ENCODE results near the gene ATP6V0A4.
"Not testable (repeated sequence)": the region's sequence is repeated elsewhere in the genome, so short reads cannot be mapped to it uniquely, and the experiment has no call there.

The ATP6V0A4 gene

GRCh38 chr7:138750473-138750872 is 47.5 kb downstream of the ATP6V0A4 start:
- DNase-seq (ENCODE audit: low spot score) = no peak

- DNase-seq (ENCODE audit: low spot score) = no peak
Observed at GRCh38 chr7:138749960-138750359, 48.0 kb downstream of the ATP6V0A4 start.

GRCh38 chr7:138748666-138749065 is 49.3 kb downstream of the ATP6V0A4 start:
- DNase-seq (ENCODE audit: low spot score) = no peak

GRCh38 chr7:138746073-138746472 is 51.9 kb downstream of the ATP6V0A4 start:
- no peak for DNase-seq (ENCODE audit: low spot score)

GRCh38 chr7:138745189-138745588 is 52.8 kb downstream of the ATP6V0A4 start:
- DNase-seq (ENCODE audit: low spot score) = no peak

- DNase-seq (ENCODE audit: low spot score) = no peak
Observed at GRCh38 chr7:138741453-138741735, 56.6 kb downstream of the ATP6V0A4 start.

- DNase-seq (ENCODE audit: low spot score) = no peak
Observed at GRCh38 chr7:138739859-138740258, 58.1 kb downstream of the ATP6V0A4 start.

- DNase-seq (ENCODE audit: low spot score) = peak; percentile 68
Observed at GRCh38 chr7:138738551-138739335, 59.3 kb downstream of the ATP6V0A4 start.

- no peak for DNase-seq (ENCODE audit: low spot score)
Observed at GRCh38 chr7:138738114-138738513, 59.9 kb downstream of the ATP6V0A4 start.

- no peak for DNase-seq (ENCODE audit: low spot score)
Observed at GRCh38 chr7:138735399-138735798, 62.6 kb downstream of the ATP6V0A4 start.

- not testable (repeated sequence) for DNase-seq (ENCODE audit: low spot score)
Observed at GRCh38 chr7:138731733-138732132, 66.3 kb downstream of the ATP6V0A4 start.

GRCh38 chr7:138729444-138729843 is 68.6 kb downstream of the ATP6V0A4 start:
- DNase-seq (ENCODE audit: low spot score) = no peak

- no peak for DNase-seq (ENCODE audit: low spot score)
Observed at GRCh38 chr7:138727336-138728099, 70.5 kb downstream of the ATP6V0A4 start.

- no peak for DNase-seq (ENCODE audit: low spot score)
Observed at GRCh38 chr7:138726288-138726687, 71.7 kb downstream of the ATP6V0A4 start.

GRCh38 chr7:138720286-138720685 is 77.7 kb downstream of the ATP6V0A4 start:
- no peak for DNase-seq (ENCODE audit: low spot score)

GRCh38 chr7:138716889-138717288 is 81.1 kb downstream of the ATP6V0A4 start:
- no peak for DNase-seq (ENCODE audit: low spot score)

- DNase-seq (ENCODE audit: low spot score) = no peak
Observed at GRCh38 chr7:138713191-138713590, 84.8 kb downstream of the ATP6V0A4 start.

GRCh38 chr7:138712652-138713051 is 85.3 kb downstream of the ATP6V0A4 start:
- no peak for DNase-seq (ENCODE audit: low spot score)

GRCh38 chr7:138710536-138711385 is 87.2 kb downstream of the ATP6V0A4 start:
- DNase-seq (ENCODE audit: low spot score) = no peak

- DNase-seq (ENCODE audit: low spot score) = no peak
Observed at GRCh38 chr7:138705167-138705566, 92.8 kb downstream of the ATP6V0A4 start.

- DNase-seq (ENCODE audit: low spot score) = no peak
Observed at GRCh38 chr7:138701537-138701923, 96.5 kb downstream of the ATP6V0A4 start.

- DNase-seq (ENCODE audit: low spot score) = no peak
Observed at GRCh38 chr7:138700857-138701536, 97.0 kb downstream of the ATP6V0A4 start, which contains the start of gene SVOPL. Gene SVOPL (minus strand): TSS chr7:138701362. CDS start chr7:138679045, 22,317 bp downstream.

All from hepatic stellate cell (primary cell).